ENCODE measurements around the gene ACSS1. TPM values are rescaled to one million over a fixed set of nuclear protein-coding genes. Genes with fewer than 3 reads are reported as not detected.

Gene ACSS1
- total and polyA plus RNA-seq, 8 donors, result 7.0 to 135 (median 35.8) TPM

DNA sequence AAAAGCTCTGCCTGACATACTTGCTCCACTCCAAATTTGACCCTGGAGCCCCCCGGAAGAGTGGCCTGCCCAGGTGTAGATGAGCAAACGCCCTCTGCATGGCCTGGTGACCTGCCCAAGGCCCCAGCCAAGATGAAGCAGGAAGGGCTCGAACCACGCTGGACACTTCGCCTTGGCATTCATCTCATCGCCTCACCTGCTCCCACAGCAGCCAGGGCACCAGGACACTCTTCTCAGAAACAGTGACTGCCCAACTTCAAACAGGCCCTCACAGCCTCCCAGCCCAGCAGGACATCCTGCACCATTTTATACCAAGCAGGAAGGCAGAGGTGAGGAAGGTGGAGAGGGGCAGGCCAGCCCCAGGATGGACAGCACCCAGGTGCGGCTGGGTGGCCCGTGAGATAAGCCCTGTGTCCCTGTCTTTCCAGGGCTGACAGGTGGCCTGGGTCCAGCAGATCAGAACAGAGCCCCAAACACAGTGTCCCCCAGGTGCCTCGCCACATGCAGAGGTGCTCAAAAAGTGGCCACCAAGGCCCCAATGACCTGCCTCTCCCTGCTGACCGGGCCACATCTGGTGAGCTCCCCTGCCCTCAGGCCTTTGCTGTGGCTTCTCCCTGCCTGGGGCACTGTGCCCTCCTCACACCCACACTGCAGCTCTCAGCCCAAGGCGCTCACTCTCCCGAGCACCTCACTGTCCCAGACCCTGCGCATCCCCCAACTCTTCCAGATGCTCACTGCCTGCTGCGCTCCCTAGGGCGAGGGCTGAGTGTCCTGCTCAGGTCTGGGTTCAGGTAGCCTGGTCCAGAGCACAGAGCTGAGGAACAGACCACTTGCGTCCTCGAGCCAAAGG is 7.2 kb downstream of the ACSS1 start:
- Histone ChIP-seq H3K36me3 (peaks cover 16 to 24% (median 23%) of the 10 kb centered on the region in 4 donors), H3K4me3 (no peak overlapping the region), H3K4me1 (peaks cover 93 to 100% (median 97%) of the 10 kb centered on the region in 4 donors), H3K27me3 (no peaks in the 10 kb centered on the region), H3K27ac (peak overlapping the region; percentile 3 to 98 (median 94)), H3K9me3 (no peaks in the 10 kb centered on the region)
- 75 to 82% (median 78%) methylated on average over 9 to 17 of the region's 17 CpGs for WGBS, 5 donors
- peak in 1 of 2 donors; percentile 22 for DNase-seq
- intact Hi-C loops (cut with DNase I; ENCODE audit: low total_unique reads), result no loop called here
- no peak for TF ChIP-seq POLR2AphosphoS5 (IDR thresholded peaks at IDR 0.05)
- TF ChIP-seq, protein P1, sequence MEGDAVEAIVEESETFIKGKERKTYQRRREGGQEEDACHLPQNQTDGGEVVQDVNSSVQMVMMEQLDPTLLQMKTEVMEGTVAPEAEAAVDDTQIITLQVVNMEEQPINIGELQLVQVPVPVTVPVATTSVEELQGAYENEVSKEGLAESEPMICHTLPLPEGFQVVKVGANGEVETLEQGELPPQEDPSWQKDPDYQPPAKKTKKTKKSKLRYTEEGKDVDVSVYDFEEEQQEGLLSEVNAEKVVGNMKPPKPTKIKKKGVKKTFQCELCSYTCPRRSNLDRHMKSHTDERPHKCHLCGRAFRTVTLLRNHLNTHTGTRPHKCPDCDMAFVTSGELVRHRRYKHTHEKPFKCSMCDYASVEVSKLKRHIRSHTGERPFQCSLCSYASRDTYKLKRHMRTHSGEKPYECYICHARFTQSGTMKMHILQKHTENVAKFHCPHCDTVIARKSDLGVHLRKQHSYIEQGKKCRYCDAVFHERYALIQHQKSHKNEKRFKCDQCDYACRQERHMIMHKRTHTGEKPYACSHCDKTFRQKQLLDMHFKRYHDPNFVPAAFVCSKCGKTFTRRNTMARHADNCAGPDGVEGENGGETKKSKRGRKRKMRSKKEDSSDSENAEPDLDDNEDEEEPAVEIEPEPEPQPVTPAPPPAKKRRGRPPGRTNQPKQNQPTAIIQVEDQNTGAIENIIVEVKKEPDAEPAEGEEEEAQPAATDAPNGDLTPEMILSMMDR (IDR thresholded peaks at IDR 0.05), result no peak
- no peak for TF ChIP-seq POLR2A (IDR thresholded peaks at IDR 0.05)
- TF ChIP-seq EP300 (IDR thresholded peaks at IDR 0.05), result no peak

- TF ChIP-seq, protein P1 (IDR thresholded peaks at IDR 0.05), result no peak
- TF ChIP-seq POLR2A (IDR thresholded peaks at IDR 0.05) (no peak), EP300 (IDR thresholded peaks at IDR 0.05) (no peak), POLR2AphosphoS5 (IDR thresholded peaks at IDR 0.05) (no peak)
- WGBS, 5 donors, result 48 to 63% (median 50%) methylated on average over 7 of the region's 7 CpGs
- DNase-seq, result peak in 1 of 2 donors; percentile 14
- H3K36me3 ChIP-seq, result peaks cover 16 to 30% (median 28%) of the 10 kb centered on the region in 4 donors
- H3K27ac ChIP-seq, result peak overlapping the region; percentile 34 to 98 (median 94)
- H3K4me3 ChIP-seq, result no peak overlapping the region
- H3K27me3 ChIP-seq, result no peaks in the 10 kb centered on the region
- peaks cover 86 to 100% (median 97%) of the 10 kb centered on the region in 4 donors for H3K4me1 ChIP-seq
- H3K9me3 ChIP-seq, result no peaks in the 10 kb centered on the region
- intact Hi-C loops (cut with DNase I; ENCODE audit: low total_unique reads), result no loop called here
These were observed 7.9 kb downstream of the ACSS1 start for GRCh38 chr20:25050082-25050481.

DNA sequence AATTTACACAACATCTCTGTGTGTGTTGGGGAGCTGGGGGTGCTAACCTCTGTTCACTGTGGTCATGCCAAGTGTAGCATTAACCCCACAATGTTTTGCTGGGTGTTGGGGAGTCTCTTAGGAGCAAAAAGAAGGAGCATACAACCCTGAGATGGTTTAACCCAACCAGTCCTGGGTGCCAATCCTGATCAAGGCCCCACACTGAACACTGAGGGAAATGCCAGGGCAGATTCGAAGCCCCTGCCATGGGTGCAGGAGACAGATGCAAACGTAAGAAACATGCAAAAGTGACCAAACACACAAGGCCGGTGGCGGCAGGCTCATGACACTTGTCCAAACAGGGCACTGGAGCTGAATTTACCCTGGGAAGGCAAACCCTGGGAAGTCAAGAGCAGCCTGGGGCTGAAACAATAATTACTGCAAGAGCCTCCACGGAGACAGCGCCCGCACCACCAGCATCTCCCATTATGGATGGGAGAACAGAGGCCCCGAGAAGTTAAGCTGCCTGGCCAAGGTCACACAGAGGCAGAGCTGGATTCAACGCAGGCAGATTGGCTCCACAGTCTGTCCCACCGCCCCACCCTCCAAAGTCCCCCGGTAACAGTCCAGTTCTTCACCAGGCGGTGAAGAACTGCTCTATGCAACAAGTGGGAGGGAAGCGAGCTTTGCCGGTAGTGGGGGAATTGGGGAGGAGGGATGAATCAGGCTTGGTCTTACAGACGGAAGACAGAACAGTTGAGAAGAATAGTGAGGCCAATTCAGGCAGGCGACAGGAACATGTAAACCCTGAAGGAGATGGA is 8.5 kb downstream of the ACSS1 start:
- Histone ChIP-seq H3K9me3 (no peaks in the 10 kb centered on the region), H3K36me3 (peaks cover 16 to 34% (median 29%) of the 10 kb centered on the region in 4 donors), H3K4me1 (peaks cover 85 to 100% (median 95%) of the 10 kb centered on the region in 4 donors), H3K27ac (peak overlapping the region; percentile 34 to 98 (median 94)), H3K4me3 (no peak overlapping the region), H3K27me3 (no peaks in the 10 kb centered on the region)
- TF ChIP-seq POLR2AphosphoS5 (IDR thresholded peaks at IDR 0.05) (no peak), POLR2A (IDR thresholded peaks at IDR 0.05) (no peak), EP300 (IDR thresholded peaks at IDR 0.05) (no peak)
- TF ChIP-seq, protein P1 (IDR thresholded peaks at IDR 0.05), result no peak
- intact Hi-C loops (cut with DNase I; ENCODE audit: low total_unique reads), result loop anchor here (5.0 kb wide), 1 partner anchor 42 kb away; no protein-coding TSS in a partner anchor
- 43 to 69% (median 53%) methylated on average over 16 of the region's 16 CpGs for WGBS, 5 donors
- peak; percentile 25 to 36 for DNase-seq

- DNase-seq, result peak; percentile 62 to 78
- WGBS, 5 donors, result 21 to 46% (median 39%) methylated on average over 6 to 8 of the region's 8 CpGs
- TF ChIP-seq, protein P1 (IDR thresholded peaks at IDR 0.05), result no peak
- TF ChIP-seq POLR2AphosphoS5 (IDR thresholded peaks at IDR 0.05) (peak in 1 of 3 donors; percentile 24), POLR2A (IDR thresholded peaks at IDR 0.05) (no peak)
These were observed 9.4 kb downstream of the ACSS1 start for GRCh38 chr20:25048519-25048952.

More at GRCh38 chr20:25048519-25048952, 9.4 kb downstream of the ACSS1 start:
- peak overlapping the region; percentile 49 to 98 (median 94) for H3K27ac ChIP-seq
- H3K9me3 ChIP-seq, result no peaks in the 10 kb centered on the region
- intact Hi-C loops (cut with DNase I; ENCODE audit: low total_unique reads), result loop anchor here (5.0 kb wide), 1 partner anchor 41 kb away; no protein-coding TSS in a partner anchor
- H3K4me1 ChIP-seq, result peaks cover 80 to 100% (median 93%) of the 10 kb centered on the region in 4 donors
- peaks cover 16 to 35% (median 29%) of the 10 kb centered on the region in 4 donors for H3K36me3 ChIP-seq
- no peak overlapping the region for H3K4me3 ChIP-seq
- H3K27me3 ChIP-seq, result no peaks in the 10 kb centered on the region

Data from stomach (tissue), 9 donors.